GM19324 (cell line): ENCODE data around the gene CTAGE15.

Source experiments
- ATAC-seq: cut with Tn5 transposase; IDR thresholded peaks from one replicate; pipeline ENCODE4 v1.9.1; 2021; ENCODE audit warnings: mild to moderate bottlenecking, moderate library complexity; ENCODE audit not compliant: unreplicated experiment, low FRiP score

The CTAGE15 gene

GRCh38 chr7:143621175-143621574 is 49.6 kb downstream of the CTAGE15 start:
- ATAC-seq: peak; percentile 27

GRCh38 chr7:143622130-143622529 is 50.5 kb downstream of the CTAGE15 start:
- ATAC-seq: peak; percentile 24
